Testis (tissue), 3 donors: ENCODE data around the gene OR8S1. TPM values are rescaled to one million over a fixed set of nuclear protein-coding genes. Genes with fewer than 3 reads are reported as not detected.
A peak's percentile ranks its signal among the peaks of the same experiment; 100 is the strongest.

Experiments used
- DNase-seq: peaks from one replicate; pipeline ENCODE4 v3.0.0-alpha.2; 2019
- H3K27ac ChIP-seq, 2 donors: fragments of 200-600 bp; sonication (generic); one replicate each; pipeline ENCODE4 v1.5.1; 2019
- H3K27me3 ChIP-seq: fragments of 200-600 bp; sonication (generic); one replicate; pipeline ENCODE4 v1.5.1; 2019
- H3K36me3 ChIP-seq: fragments of 200-600 bp; sonication (generic); one replicate; pipeline ENCODE4 v1.5.1; 2017; ENCODE audit warnings: low read depth; ENCODE audit errors: missing control alignments
- H3K4me1 ChIP-seq: fragments of 200-600 bp; sonication (generic); one replicate; pipeline ENCODE4 v1.5.1; 2019
- H3K4me3 ChIP-seq, 2 donors: fragments of 200-600 bp; sonication (generic); one replicate each; pipeline ENCODE4 v1.5.1; 2017 to 2019
- H3K9me3 ChIP-seq: fragments of 200-600 bp; sonication (generic); one replicate; pipeline ENCODE4 v1.5.1; 2017
- CTCF ChIP-seq, 3 experiments: fragments of 450-650 bp in 2 of 3; fragments of 200-600 bp in 1 of 3; sonication (generic) in 1 of 3; IDR thresholded peaks; one replicate each; pipeline ENCODE4 v1.5.1; 2016 to 2019; ENCODE audit warnings: antibody characterized with exemption in 3 of 3, mild to moderate bottlenecking in 2 of 3, moderate library complexity in 1 of 3
- POLR2A ChIP-seq: fragments of 450-650 bp; IDR thresholded peaks from one replicate; pipeline ENCODE4 v1.6.1; 2017; ENCODE audit warnings: antibody characterized with exemption, mild to moderate bottlenecking, moderate library complexity
- WGBS, 2 donors: methylation state at CpG; one replicate each; pipeline ENCODE4 v1.1.5; 2018; 5-methylcytosine and 5-hydroxymethylcytosine counted together
- intact Hi-C: fragments of 100-400 bp; cut with DNase I; formaldehyde crosslinking; loops from one replicate; pipeline ENCODE4 v1.15.1; 2023; ENCODE audit warnings: low total_unique reads
- polyA plus RNA-seq: library from polyadenylated mRNA; stranded (reverse); fragments of 350-450 nt; fragmentation: Illumina TruSeq; extraction: RNeasy Lipid Tissue Mini Kit (QIAGEN cat#74804); gene quantifications from one replicate; pipeline ENCODE4 v1.2.3, GENCODE V29; 2014; ENCODE audit warnings: low read depth, low replicate concordance; ENCODE audit not compliant: insufficient read depth
- total RNA-seq, 2 donors: library from RNA; depleted of rRNA; stranded (reverse); fragments of >200 nt; gene quantifications; one replicate each; pipeline ENCODE4 v1.2.3, GENCODE V29; 2016

The OR8S1 gene
- total and polyA plus RNA-seq, 3 donors from 2014 or later = not detected

- no peaks in the 10 kb centered on the region for H3K9me3 ChIP-seq
- no peak overlapping the region for H3K4me3 ChIP-seq
- no peaks in the 10 kb centered on the region for H3K4me1 ChIP-seq
- no peak overlapping the region for H3K27ac ChIP-seq
- DNase-seq = no peak
- no peaks in the 10 kb centered on the region for H3K27me3 ChIP-seq
- WGBS, 2 donors = 70 to 71% methylated on average over 6 of the region's 6 CpGs
- TF ChIP-seq POLR2A (no peak), CTCF (IDR thresholded peaks at IDR 0.05) (no peak)
- H3K36me3 ChIP-seq = no peaks in the 10 kb centered on the region
- intact Hi-C loops = no loop called here
These were observed 31.2 kb downstream of the OR8S1 start for GRCh38 chr12:48556631-48557030.

- H3K36me3 ChIP-seq = no peaks in the 10 kb centered on the region
- no peak for TF ChIP-seq POLR2A
- TF ChIP-seq CTCF (IDR thresholded peaks at IDR 0.05) = no peak
- intact Hi-C loops = no loop called here
These were observed 32.5 kb downstream of the OR8S1 start for GRCh38 chr12:48557919-48558318.

GRCh38 chr12:48567731-48568130 lies 42.3 kb downstream of the OR8S1 start:
- DNase-seq = no peak
- no peaks in the 10 kb centered on the region for H3K9me3 ChIP-seq
- TF ChIP-seq CTCF (IDR thresholded peaks at IDR 0.05) (no peak), POLR2A (no peak)
- intact Hi-C loops = no loop called here
- H3K27ac ChIP-seq = no peak overlapping the region
- H3K36me3 ChIP-seq = no peaks in the 10 kb centered on the region
- 89 to 92% methylated on average over 4 of the region's 4 CpGs for WGBS, 2 donors
- H3K4me3 ChIP-seq = no peak overlapping the region
- H3K4me1 ChIP-seq = peaks cover 3% of the 10 kb centered on the region
- H3K27me3 ChIP-seq = no peaks in the 10 kb centered on the region

More at GRCh38 chr12:48557919-48558318, 32.5 kb downstream of the OR8S1 start:
- Histone ChIP-seq H3K27me3 (no peaks in the 10 kb centered on the region), H3K4me3 (no peak overlapping the region), H3K9me3 (no peaks in the 10 kb centered on the region), H3K27ac (no peak overlapping the region), H3K4me1 (no peaks in the 10 kb centered on the region)
- 72 to 100% methylated on average over 4 of the region's 4 CpGs for WGBS, 2 donors
- DNase-seq = no peak

GRCh38 chr12:48569946-48570345 lies 44.5 kb downstream of the OR8S1 start, which contains the start of gene LALBA:
Gene LALBA (minus strand): TSS chr12:48570046. CDS start chr12:48570020, 26 bp downstream.
- Histone ChIP-seq H3K9me3 (no peaks in the 10 kb centered on the region), H3K4me3 (no peak within 1 kb of the TSS), H3K4me1 (peaks cover 3% of the 10 kb centered on the region), H3K36me3 (no peaks in the 10 kb centered on the region), H3K27ac (peak within 1 kb of the TSS; percentile 69 to 72), H3K27me3 (no peaks in the 10 kb centered on the region)
- no peak for DNase-seq
- no peak for TF ChIP-seq POLR2A
- intact Hi-C loops = no loop called here
- 79 to 88% methylated on average over 1 of the region's 1 CpG for WGBS, 2 donors

GRCh38 chr12:48572326-48572725 lies 46.9 kb downstream of the OR8S1 start:
- TF ChIP-seq POLR2A = no peak
- no peak for TF ChIP-seq CTCF (IDR thresholded peaks at IDR 0.05)
- 14 to 23% methylated on average over 5 of the region's 5 CpGs for WGBS, 2 donors
- intact Hi-C loops = no loop called here
- no peaks in the 10 kb centered on the region for H3K27me3 ChIP-seq
- H3K9me3 ChIP-seq = no peaks in the 10 kb centered on the region
- H3K4me3 ChIP-seq = no peak overlapping the region
- H3K4me1 ChIP-seq = peaks cover 3% of the 10 kb centered on the region
- H3K27ac ChIP-seq = peak overlapping the region; percentile 69 to 72
- peak; percentile 57 for DNase-seq
- no peaks in the 10 kb centered on the region for H3K36me3 ChIP-seq

Other genes starting within 250 kb of the OR8S1 start
- 10 to 100 TPM; 40.1 to 53.3 TPM for gene ZNF641, start 174.7 kb upstream of the OR8S1 start, total RNA-seq
- 27.2 TPM for gene ZNF641, start 174.7 kb upstream of the OR8S1 start, polyA plus RNA-seq
- gene ANP32D, start 53.1 kb upstream of the OR8S1 start, total RNA-seq = under 1 TPM in 1 of 2 donors, not detected in 1; 0.71 TPM
- not detected for gene ANP32D, start 53.1 kb upstream of the OR8S1 start, polyA plus RNA-seq
- 10 to 100 TPM; 22.3 to 77.1 TPM for gene C12orf54, start 43.1 kb upstream of the OR8S1 start, total RNA-seq
- 111 TPM for gene C12orf54, start 43.1 kb upstream of the OR8S1 start, polyA plus RNA-seq
- 1 to 10 TPM; 3.8 to 5.2 TPM for gene LALBA, start 44.4 kb downstream of the OR8S1 start, total RNA-seq
- 4.7 TPM for gene LALBA, start 44.4 kb downstream of the OR8S1 start, polyA plus RNA-seq
- gene KANSL2, start 156.6 kb downstream of the OR8S1 start, total RNA-seq = 10 to 100 TPM; 84.8 to 98.4 TPM
- 57.0 TPM for gene KANSL2, start 156.6 kb downstream of the OR8S1 start, polyA plus RNA-seq
- 10 to 100 TPM; 50.2 to 53.5 TPM for gene CCNT1, start 191.1 kb downstream of the OR8S1 start, total RNA-seq
- 42.0 TPM for gene CCNT1, start 191.1 kb downstream of the OR8S1 start, polyA plus RNA-seq